ENCODE data around the gene PLA2G15.

The PLA2G15 gene

GRCh38 chr16:68253721-68254120 is 8.5 kb downstream of the PLA2G15 start:
- Histone ChIP-seq H3K36me3 (ENCODE audit: control insufficient read depth in 2 of 2, insufficient read depth in 2 of 2, low read length in 2 of 2) (peaks cover 10 to 29% of the 10 kb centered on the region in 2 donors), H3K4me3 (ENCODE audit: low read length in 2 of 2) (no peak overlapping the region), H3K27me3 (ENCODE audit: control insufficient read depth in 1 of 2, insufficient read depth in 2 of 2, low read length in 2 of 2) (no peaks in the 10 kb centered on the region), H3K9me3 (ENCODE audit: control insufficient read depth in 2 of 2, low read length in 2 of 2) (no peaks in the 10 kb centered on the region), H3K4me1 (ENCODE audit: control insufficient read depth, insufficient read depth, low read length) (peaks cover 17% of the 10 kb centered on the region), H3K27ac (ENCODE audit: low read length) (no peak overlapping the region), H3K9ac (ENCODE audit: low read length in 2 of 2) (no peak overlapping the region)

GRCh38 chr16:68255712-68256111 is 10.5 kb downstream of the PLA2G15 start:
- H3K9ac ChIP-seq (ENCODE audit: low read length in 2 of 2) = no peak overlapping the region
- no peak overlapping the region for H3K4me3 ChIP-seq (ENCODE audit: low read length in 2 of 2)
- no peaks in the 10 kb centered on the region for H3K9me3 ChIP-seq (ENCODE audit: control insufficient read depth in 2 of 2, low read length in 2 of 2)
- no peak overlapping the region for H3K27ac ChIP-seq (ENCODE audit: low read length)
- peaks cover 20% of the 10 kb centered on the region for H3K4me1 ChIP-seq (ENCODE audit: control insufficient read depth, insufficient read depth, low read length)
- H3K27me3 ChIP-seq (ENCODE audit: control insufficient read depth in 1 of 2, insufficient read depth in 2 of 2, low read length in 2 of 2) = no peaks in the 10 kb centered on the region
- H3K36me3 ChIP-seq (ENCODE audit: control insufficient read depth in 2 of 2, insufficient read depth in 2 of 2, low read length in 2 of 2) = peaks cover 23 to 35% of the 10 kb centered on the region in 2 donors

GRCh38 chr16:68257251-68257905 is 12.2 kb downstream of the PLA2G15 start:
- H3K27ac ChIP-seq (ENCODE audit: low read length) = peak overlapping the region; percentile 66
- no peaks in the 10 kb centered on the region for H3K9me3 ChIP-seq (ENCODE audit: control insufficient read depth in 2 of 2, low read length in 2 of 2)
- no peaks in the 10 kb centered on the region for H3K27me3 ChIP-seq (ENCODE audit: control insufficient read depth in 1 of 2, insufficient read depth in 2 of 2, low read length in 2 of 2)
- H3K4me3 ChIP-seq (ENCODE audit: low read length in 2 of 2) = no peak overlapping the region
- H3K36me3 ChIP-seq (ENCODE audit: control insufficient read depth in 2 of 2, insufficient read depth in 2 of 2, low read length in 2 of 2) = peaks cover 23 to 30% of the 10 kb centered on the region in 2 donors
- no peak overlapping the region for H3K9ac ChIP-seq (ENCODE audit: low read length in 2 of 2)
- peaks cover 18% of the 10 kb centered on the region for H3K4me1 ChIP-seq (ENCODE audit: control insufficient read depth, insufficient read depth, low read length)

- Histone ChIP-seq H3K36me3 (ENCODE audit: control insufficient read depth in 2 of 2, insufficient read depth in 2 of 2, low read length in 2 of 2) (peaks cover 23 to 26% of the 10 kb centered on the region in 2 donors), H3K4me1 (ENCODE audit: control insufficient read depth, insufficient read depth, low read length) (peaks cover 18% of the 10 kb centered on the region), H3K9me3 (ENCODE audit: control insufficient read depth in 2 of 2, low read length in 2 of 2) (no peaks in the 10 kb centered on the region), H3K27me3 (ENCODE audit: control insufficient read depth in 1 of 2, insufficient read depth in 2 of 2, low read length in 2 of 2) (no peaks in the 10 kb centered on the region), H3K27ac (ENCODE audit: low read length) (peak overlapping the region; percentile 66), H3K9ac (ENCODE audit: low read length in 2 of 2) (peak overlapping the region in 1 of 2 donors; percentile 42), H3K4me3 (ENCODE audit: low read length in 2 of 2) (no peak overlapping the region)
These were observed 13.0 kb downstream of the PLA2G15 start for GRCh38 chr16:68257906-68258800.

- H3K4me3 ChIP-seq (ENCODE audit: low read length in 2 of 2) = no peak overlapping the region
- no peaks in the 10 kb centered on the region for H3K27me3 ChIP-seq (ENCODE audit: control insufficient read depth in 1 of 2, insufficient read depth in 2 of 2, low read length in 2 of 2)
- H3K9ac ChIP-seq (ENCODE audit: low read length in 2 of 2) = no peak overlapping the region
- peaks cover 26% of the 10 kb centered on the region for H3K4me1 ChIP-seq (ENCODE audit: control insufficient read depth, insufficient read depth, low read length)
- peaks cover 23 to 26% of the 10 kb centered on the region in 2 donors for H3K36me3 ChIP-seq (ENCODE audit: control insufficient read depth in 2 of 2, insufficient read depth in 2 of 2, low read length in 2 of 2)
- no peak overlapping the region for H3K27ac ChIP-seq (ENCODE audit: low read length)
- H3K9me3 ChIP-seq (ENCODE audit: control insufficient read depth in 2 of 2, low read length in 2 of 2) = no peaks in the 10 kb centered on the region
These were observed 14.0 kb downstream of the PLA2G15 start for GRCh38 chr16:68259007-68259825.

- Histone ChIP-seq H3K9me3 (ENCODE audit: control insufficient read depth in 2 of 2, low read length in 2 of 2) (no peaks in the 10 kb centered on the region), H3K27me3 (ENCODE audit: control insufficient read depth in 1 of 2, insufficient read depth in 2 of 2, low read length in 2 of 2) (no peaks in the 10 kb centered on the region), H3K9ac (ENCODE audit: low read length in 2 of 2) (peak overlapping the region; percentile 75 to 84), H3K36me3 (ENCODE audit: control insufficient read depth in 2 of 2, insufficient read depth in 2 of 2, low read length in 2 of 2) (peaks cover 13 to 15% of the 10 kb centered on the region in 2 donors), H3K4me1 (ENCODE audit: control insufficient read depth, insufficient read depth, low read length) (peaks cover 29% of the 10 kb centered on the region), H3K27ac (ENCODE audit: low read length) (peak overlapping the region; percentile 80), H3K4me3 (ENCODE audit: low read length in 2 of 2) (peak overlapping the region; percentile 62 to 88)
These were observed 18.5 kb downstream of the PLA2G15 start for GRCh38 chr16:68263559-68264127.

GRCh38 chr16:68264128-68265077 is 19.2 kb downstream of the PLA2G15 start, which contains the start of gene SLC7A6:
TSS of gene SLC7A6 (plus strand) at chr16:68264526. CDS start at chr16:68274727, 10,201 bp downstream.
- Histone ChIP-seq H3K9ac (ENCODE audit: low read length in 2 of 2) (peak within 1 kb of the TSS; percentile 76 to 84), H3K4me3 (ENCODE audit: low read length in 2 of 2) (peak within 1 kb of the TSS; percentile 88 to 91), H3K4me1 (ENCODE audit: control insufficient read depth, insufficient read depth, low read length) (peaks cover 29% of the 10 kb centered on the region), H3K27me3 (ENCODE audit: control insufficient read depth in 1 of 2, insufficient read depth in 2 of 2, low read length in 2 of 2) (no peaks in the 10 kb centered on the region), H3K36me3 (ENCODE audit: control insufficient read depth in 2 of 2, insufficient read depth in 2 of 2, low read length in 2 of 2) (peaks cover 11 to 12% of the 10 kb centered on the region in 2 donors), H3K27ac (ENCODE audit: low read length) (peak within 1 kb of the TSS; percentile 80), H3K9me3 (ENCODE audit: control insufficient read depth in 2 of 2, low read length in 2 of 2) (no peaks in the 10 kb centered on the region)

- Histone ChIP-seq H3K36me3 (ENCODE audit: control insufficient read depth in 2 of 2, insufficient read depth in 2 of 2, low read length in 2 of 2) (peaks cover 2 to 3% of the 10 kb centered on the region in 2 donors), H3K27me3 (ENCODE audit: control insufficient read depth in 1 of 2, insufficient read depth in 2 of 2, low read length in 2 of 2) (no peaks in the 10 kb centered on the region), H3K4me1 (ENCODE audit: control insufficient read depth, insufficient read depth, low read length) (peaks cover 33% of the 10 kb centered on the region), H3K9me3 (ENCODE audit: control insufficient read depth in 2 of 2, low read length in 2 of 2) (no peaks in the 10 kb centered on the region), H3K27ac (ENCODE audit: low read length) (peak overlapping the region; percentile 80), H3K9ac (ENCODE audit: low read length in 2 of 2) (peak overlapping the region; percentile 76 to 84), H3K4me3 (ENCODE audit: low read length in 2 of 2) (peak overlapping the region; percentile 88 to 91)
These were observed 20.1 kb downstream of the PLA2G15 start for GRCh38 chr16:68265078-68265920.

Measured in stomach smooth muscle (tissue), 2 donors.